ENCODE results near the gene ULBP3.

Gene ULBP3

GRCh38 chr6:150038202-150039062 is 30.5 kb downstream of the ULBP3 start:
- TF ChIP-seq CTCF (IDR thresholded peaks at IDR 0.05; ENCODE audit: low read depth, low read length) = no peak
- TF ChIP-seq EZH2phosphoT487 (IDR thresholded peaks at IDR 0.05; ENCODE audit: low read depth) = no peak
- no peaks in the 10 kb centered on the region for H3K9me3 ChIP-seq (ENCODE audit: insufficient read depth, low read length)
- no peaks in the 10 kb centered on the region for H4K20me1 ChIP-seq (ENCODE audit: insufficient read depth, low read length)
- no peak overlapping the region for H3K27ac ChIP-seq (ENCODE audit: low read length)
- H3K9ac ChIP-seq (ENCODE audit: low read length) = no peak overlapping the region
- H3K4me3 ChIP-seq (ENCODE audit: low read length) = no peak overlapping the region
- peaks cover 7% of the 10 kb centered on the region; the same call in 1 of the 2 replicates for H3K27me3 ChIP-seq (ENCODE audit: low read depth, low read length)
- H2AFZ ChIP-seq (ENCODE audit: low read depth, low read length) = no peak overlapping the region
- H3K4me2 ChIP-seq (ENCODE audit: low read length) = no peak overlapping the region
- no peaks in the 10 kb centered on the region for H3K79me2 ChIP-seq (ENCODE audit: low read length)
- H3K36me3 ChIP-seq (replicated peaks; ENCODE audit: low read depth, low read length) = no peaks in the 10 kb centered on the region
- H3K4me1 ChIP-seq (ENCODE audit: low read length) = no peaks in the 10 kb centered on the region

GRCh38 chr6:150037526-150038201 is 31.3 kb downstream of the ULBP3 start:
- Histone ChIP-seq H3K4me3 (ENCODE audit: low read length) (no peak overlapping the region), H3K9me3 (ENCODE audit: insufficient read depth, low read length) (no peaks in the 10 kb centered on the region), H3K4me1 (ENCODE audit: low read length) (no peaks in the 10 kb centered on the region), H2AFZ (ENCODE audit: low read depth, low read length) (no peak overlapping the region), H3K27me3 (ENCODE audit: low read depth, low read length) (peaks cover 7% of the 10 kb centered on the region; the same call in 1 of the 2 replicates), H3K27ac (ENCODE audit: low read length) (no peak overlapping the region), H3K4me2 (ENCODE audit: low read length) (no peak overlapping the region), H4K20me1 (ENCODE audit: insufficient read depth, low read length) (no peaks in the 10 kb centered on the region), H3K36me3 (replicated peaks; ENCODE audit: low read depth, low read length) (no peaks in the 10 kb centered on the region), H3K9ac (ENCODE audit: low read length) (no peak overlapping the region), H3K79me2 (ENCODE audit: low read length) (no peaks in the 10 kb centered on the region)
- no peak for TF ChIP-seq CTCF (IDR thresholded peaks at IDR 0.05; ENCODE audit: low read depth, low read length)

DNA sequence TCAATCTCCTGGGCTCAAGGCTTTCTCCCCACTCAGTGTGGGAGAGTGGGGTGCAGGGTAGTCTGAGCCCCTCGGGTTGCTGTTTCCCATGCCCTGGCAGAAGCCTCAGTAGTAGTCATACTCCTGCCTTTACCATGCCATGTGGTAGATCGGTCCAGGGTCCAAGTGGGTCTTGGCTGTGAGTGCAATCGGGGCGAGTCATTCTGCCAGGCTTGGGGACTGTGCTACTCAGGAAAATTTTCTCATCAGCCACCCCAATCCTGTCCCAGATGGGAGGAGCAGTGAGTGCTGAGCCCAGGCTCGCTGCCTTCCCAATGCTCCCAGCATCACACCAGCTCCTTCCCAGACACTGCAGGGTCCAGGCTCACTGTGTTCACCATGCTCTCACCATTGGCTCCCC is 32.8 kb downstream of the ULBP3 start:
- Histone ChIP-seq H4K20me1 (ENCODE audit: insufficient read depth, low read length) (no peaks in the 10 kb centered on the region), H3K27me3 (ENCODE audit: low read depth, low read length) (peaks cover 7% of the 10 kb centered on the region; the same call in 1 of the 2 replicates)
- TF ChIP-seq EZH2phosphoT487 (IDR thresholded peaks at IDR 0.05; ENCODE audit: low read depth) = no peak
- no peak for TF ChIP-seq CTCF (IDR thresholded peaks at IDR 0.05; ENCODE audit: low read depth, low read length)

GRCh38 chr6:150033207-150033771 is 35.6 kb downstream of the ULBP3 start:
- Histone ChIP-seq H3K79me2 (ENCODE audit: low read length) (no peaks in the 10 kb centered on the region), H3K27ac (ENCODE audit: low read length) (no peak overlapping the region), H3K27me3 (ENCODE audit: low read depth, low read length) (no peaks in the 10 kb centered on the region), H3K9ac (ENCODE audit: low read length) (no peak overlapping the region), H3K36me3 (replicated peaks; ENCODE audit: low read depth, low read length) (no peaks in the 10 kb centered on the region), H3K4me1 (ENCODE audit: low read length) (peaks cover 22% of the 10 kb centered on the region), H3K4me3 (ENCODE audit: low read length) (no peak overlapping the region), H4K20me1 (ENCODE audit: insufficient read depth, low read length) (no peaks in the 10 kb centered on the region), H2AFZ (ENCODE audit: low read depth, low read length) (no peak overlapping the region), H3K9me3 (ENCODE audit: insufficient read depth, low read length) (no peaks in the 10 kb centered on the region), H3K4me2 (ENCODE audit: low read length) (no peak overlapping the region)
- TF ChIP-seq CTCF (IDR thresholded peaks at IDR 0.05; ENCODE audit: low read depth, low read length) (no peak), EZH2phosphoT487 (IDR thresholded peaks at IDR 0.05; ENCODE audit: low read depth) (no peak)

More for the DNA sequence above, 32.8 kb downstream of the ULBP3 start:
- Histone ChIP-seq H3K27ac (ENCODE audit: low read length) (no peak overlapping the region), H3K4me3 (ENCODE audit: low read length) (no peak overlapping the region), H3K9ac (ENCODE audit: low read length) (no peak overlapping the region), H3K4me1 (ENCODE audit: low read length) (no peaks in the 10 kb centered on the region), H3K79me2 (ENCODE audit: low read length) (no peaks in the 10 kb centered on the region), H3K36me3 (replicated peaks; ENCODE audit: low read depth, low read length) (no peaks in the 10 kb centered on the region), H3K4me2 (ENCODE audit: low read length) (no peak overlapping the region), H2AFZ (ENCODE audit: low read depth, low read length) (no peak overlapping the region), H3K9me3 (ENCODE audit: insufficient read depth, low read length) (no peaks in the 10 kb centered on the region)
